Measurements from ENCODE around the gene PANX1.

Gene PANX1

GRCh38 chr11:94128746-94129511, at the start of gene PANX1:
TSS of gene PANX1 (plus strand) at chr11:94128841. CDS start at chr11:94129313, 472 bp downstream.
- Histone ChIP-seq H3K9me3 (ENCODE audit: insufficient read depth, low read length) (no peaks in the 10 kb centered on the region), H3K27me3 (ENCODE audit: low read length) (no peaks in the 10 kb centered on the region), H3K4me3 (ENCODE audit: insufficient read depth, low read length, poor library complexity, severe bottlenecking) (peak within 1 kb of the TSS; percentile 79), H3K9me2 (replicated peaks; ENCODE audit: insufficient read depth, low read length) (no peaks in the 10 kb centered on the region), H2AFZ (ENCODE audit: low read depth, low read length, severe bottlenecking) (peak within 1 kb of the TSS; percentile 98), H3F3A (ENCODE audit: insufficient read depth) (no peaks in the 10 kb centered on the region), H4K20me1 (ENCODE audit: low read depth, low read length) (no peaks in the 10 kb centered on the region; the same call in 1 of the 2 replicates), H3K79me2 (ENCODE audit: insufficient read depth, low read length) (peaks cover 39% of the 10 kb centered on the region), H3K4me2 (ENCODE audit: low read depth, low read length, poor library complexity, severe bottlenecking) (peak within 1 kb of the TSS; percentile 90), H3K9ac (ENCODE audit: low read length) (peak within 1 kb of the TSS; percentile 83), H3K36me3 (ENCODE audit: low read length) (no peaks in the 10 kb centered on the region), H3K27ac (ENCODE audit: low read depth, low read length) (peak within 1 kb of the TSS; percentile 32; the same call in 1 of the 2 replicates)
- TF ChIP-seq EZH2phosphoT487 (conservative IDR thresholded peaks at IDR 0.05; ENCODE audit: low read length) (no peak), CTCF (IDR thresholded peaks at IDR 0.05; ENCODE audit: insufficient read depth, low read length, poor library complexity, severe bottlenecking) (no peak)

- H3K9ac ChIP-seq (ENCODE audit: low read length) = no peak overlapping the region
- no peaks in the 10 kb centered on the region for H3K9me3 ChIP-seq (ENCODE audit: insufficient read depth, low read length)
- no peak overlapping the region for H2AFZ ChIP-seq (ENCODE audit: low read depth, low read length, severe bottlenecking)
- H3K4me3 ChIP-seq (ENCODE audit: insufficient read depth, low read length, poor library complexity, severe bottlenecking) = no peak overlapping the region
- no peaks in the 10 kb centered on the region for H4K20me1 ChIP-seq (ENCODE audit: low read depth, low read length)
- H3K9me2 ChIP-seq (replicated peaks; ENCODE audit: insufficient read depth, low read length) = no peaks in the 10 kb centered on the region
- no peaks in the 10 kb centered on the region for H3F3A ChIP-seq (ENCODE audit: insufficient read depth)
- no peaks in the 10 kb centered on the region for H3K36me3 ChIP-seq (ENCODE audit: low read length)
- TF ChIP-seq CTCF (IDR thresholded peaks at IDR 0.05; ENCODE audit: insufficient read depth, low read length, poor library complexity, severe bottlenecking) (no peak), EZH2phosphoT487 (conservative IDR thresholded peaks at IDR 0.05; ENCODE audit: low read length) (no peak)
- no peaks in the 10 kb centered on the region for H3K27me3 ChIP-seq (ENCODE audit: low read length)
- H3K4me2 ChIP-seq (ENCODE audit: low read depth, low read length, poor library complexity, severe bottlenecking) = no peak overlapping the region
- no peak overlapping the region for H3K27ac ChIP-seq (ENCODE audit: low read depth, low read length)
- H3K79me2 ChIP-seq (ENCODE audit: insufficient read depth, low read length) = no peaks in the 10 kb centered on the region
These were observed 44.5 kb upstream of the PANX1 start for GRCh38 chr11:94084164-94084563.

- no peaks in the 10 kb centered on the region for H3K9me2 ChIP-seq (replicated peaks; ENCODE audit: insufficient read depth, low read length)
- H4K20me1 ChIP-seq (ENCODE audit: low read depth, low read length) = no peaks in the 10 kb centered on the region
- H3F3A ChIP-seq (ENCODE audit: insufficient read depth) = no peaks in the 10 kb centered on the region
- no peak for TF ChIP-seq CTCF (IDR thresholded peaks at IDR 0.05; ENCODE audit: insufficient read depth, low read length, poor library complexity, severe bottlenecking)
- no peak for TF ChIP-seq EZH2phosphoT487 (conservative IDR thresholded peaks at IDR 0.05; ENCODE audit: low read length)
- no peak overlapping the region for H2AFZ ChIP-seq (ENCODE audit: low read depth, low read length, severe bottlenecking)
- no peaks in the 10 kb centered on the region for H3K27me3 ChIP-seq (ENCODE audit: low read length)
- no peaks in the 10 kb centered on the region for H3K79me2 ChIP-seq (ENCODE audit: insufficient read depth, low read length)
- H3K9ac ChIP-seq (ENCODE audit: low read length) = no peak overlapping the region
- H3K4me2 ChIP-seq (ENCODE audit: low read depth, low read length, poor library complexity, severe bottlenecking) = no peak overlapping the region
- H3K27ac ChIP-seq (ENCODE audit: low read depth, low read length) = no peak overlapping the region
- no peaks in the 10 kb centered on the region for H3K36me3 ChIP-seq (ENCODE audit: low read length)
- H3K4me3 ChIP-seq (ENCODE audit: insufficient read depth, low read length, poor library complexity, severe bottlenecking) = no peak overlapping the region
- no peaks in the 10 kb centered on the region for H3K9me3 ChIP-seq (ENCODE audit: insufficient read depth, low read length)
These were observed 39.7 kb upstream of the PANX1 start for GRCh38 chr11:94088906-94089305.

Measured in SU-DHL-6 (cell line).